Measurements from ENCODE around the gene CBLB. TPM values are rescaled to one million over a fixed set of nuclear protein-coding genes. Genes with fewer than 3 reads are reported as not detected.
"Not testable (repeated sequence)": the region's sequence is repeated elsewhere in the genome, so short reads cannot be mapped to it uniquely, and the experiment has no call there.

The CBLB gene
- total RNA-seq, 2 donors from 2014 or later = 41.4 to 110 TPM

- peak overlapping the region; percentile 78 for H3K27ac Mint-ChIP-seq
- H3K4me3 Mint-ChIP-seq = peak overlapping the region; percentile 57
- H3K36me3 Mint-ChIP-seq (ENCODE audit: low read depth) = peaks cover 82% of the 10 kb centered on the region
- no peaks in the 10 kb centered on the region for H3K27me3 Mint-ChIP-seq
- peak; percentile 65 for ATAC-seq (replicated peaks)
- peaks cover 34% of the 10 kb centered on the region for H3K4me1 Mint-ChIP-seq
- H3K9me3 Mint-ChIP-seq = peaks cover 3% of the 10 kb centered on the region
Measured at GRCh38 chr3:105746231-105746996, 122.4 kb downstream of the CBLB start.

DNA sequence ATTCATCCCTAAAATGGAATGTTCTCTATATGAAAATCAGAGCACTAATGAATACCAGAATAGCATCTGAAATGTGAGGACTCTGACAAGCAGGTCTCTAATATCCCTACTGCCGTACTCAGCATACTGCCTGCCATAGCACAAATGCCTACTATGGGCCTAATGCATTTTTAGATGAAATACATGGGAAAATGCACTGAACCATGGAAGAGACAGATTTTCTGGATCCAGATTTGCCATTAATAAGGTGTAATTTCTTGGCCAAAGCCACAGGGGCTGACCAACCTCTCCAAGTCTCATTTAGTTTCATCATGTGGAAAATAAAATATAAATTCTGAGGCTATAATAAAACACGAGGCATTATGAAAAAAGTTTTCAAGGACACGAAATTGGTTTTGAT, 123.8 kb downstream of the CBLB start:
- Mint-ChIP-seq H3K36me3 (ENCODE audit: low read depth) (peaks cover 79% of the 10 kb centered on the region), H3K4me1 (peaks cover 28% of the 10 kb centered on the region), H3K27ac (no peak overlapping the region), H3K4me3 (no peak overlapping the region), H3K27me3 (no peaks in the 10 kb centered on the region), H3K9me3 (no peaks in the 10 kb centered on the region)
- ATAC-seq (replicated peaks) = no peak

DNA sequence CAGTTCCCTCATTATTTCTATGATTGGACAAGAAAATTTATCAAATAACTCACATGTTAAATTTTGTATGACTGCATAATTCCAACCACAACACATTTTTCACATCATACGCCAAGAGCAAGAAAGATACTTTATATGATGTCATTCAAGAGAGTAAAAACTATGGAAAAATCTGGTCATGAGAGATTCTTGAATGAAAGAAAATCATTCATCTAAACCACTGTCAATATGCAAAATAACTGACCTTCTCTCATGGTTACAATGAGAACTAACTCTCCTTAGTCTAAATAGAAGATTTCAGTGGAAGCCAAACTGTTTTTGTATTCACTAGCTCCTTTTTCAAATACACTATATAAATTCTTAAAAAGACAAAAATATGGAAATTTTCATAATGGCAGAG, 124.6 kb downstream of the CBLB start:
- peak overlapping the region; percentile 52 for H3K4me3 Mint-ChIP-seq
- H3K4me1 Mint-ChIP-seq = peaks cover 34% of the 10 kb centered on the region
- H3K9me3 Mint-ChIP-seq = no peaks in the 10 kb centered on the region
- peak overlapping the region; percentile 87 for H3K27ac Mint-ChIP-seq
- H3K27me3 Mint-ChIP-seq = no peaks in the 10 kb centered on the region
- peak; percentile 49 for ATAC-seq (replicated peaks)
- H3K36me3 Mint-ChIP-seq (ENCODE audit: low read depth) = peaks cover 85% of the 10 kb centered on the region

- H3K27ac Mint-ChIP-seq = no peak overlapping the region
Measured at GRCh38 chr3:105733356-105733755, 135.5 kb downstream of the CBLB start.

GRCh38 chr3:105731686-105732085, 137.1 kb downstream of the CBLB start:
- no peak overlapping the region for H3K4me3 Mint-ChIP-seq
- no peak for ATAC-seq (replicated peaks)
- H3K4me1 Mint-ChIP-seq = peaks cover 7% of the 10 kb centered on the region
- peaks cover 96% of the 10 kb centered on the region for H3K36me3 Mint-ChIP-seq (ENCODE audit: low read depth)
- no peak overlapping the region for H3K27ac Mint-ChIP-seq
- no peaks in the 10 kb centered on the region for H3K27me3 Mint-ChIP-seq
- peaks cover 10% of the 10 kb centered on the region for H3K9me3 Mint-ChIP-seq

More at GRCh38 chr3:105733356-105733755, 135.5 kb downstream of the CBLB start:
- Mint-ChIP-seq H3K27me3 (no peaks in the 10 kb centered on the region), H3K4me3 (no peak overlapping the region), H3K36me3 (ENCODE audit: low read depth) (peaks cover 88% of the 10 kb centered on the region), H3K9me3 (no peaks in the 10 kb centered on the region), H3K4me1 (no peaks in the 10 kb centered on the region)
- no peak for ATAC-seq (replicated peaks)

DNA sequence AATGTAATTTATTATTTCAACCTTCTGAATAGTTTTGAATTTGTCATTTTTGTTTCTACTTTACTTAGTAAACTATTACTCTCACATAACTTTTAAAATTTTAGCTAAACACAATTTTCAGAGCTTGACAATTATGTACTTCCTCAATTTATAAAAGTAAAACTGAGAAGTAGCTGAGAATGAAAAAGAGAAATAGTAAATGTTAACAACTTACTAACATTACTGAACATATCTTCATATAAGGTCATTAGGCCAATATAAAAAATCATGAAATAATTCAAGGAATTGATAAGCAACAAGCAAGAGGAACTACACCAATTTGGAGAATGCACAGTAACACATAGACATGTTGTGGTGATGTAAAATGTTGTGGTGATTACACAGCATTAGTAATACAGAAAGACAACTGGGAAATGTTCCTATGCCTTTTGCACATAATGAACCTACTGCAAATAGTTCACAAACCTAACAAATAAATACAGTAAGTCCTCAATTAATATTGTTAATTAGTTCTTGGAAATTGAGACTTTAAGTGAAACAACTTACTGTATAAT, 137.9 kb downstream of the CBLB start:
- H3K27ac Mint-ChIP-seq = no peak overlapping the region
- H3K4me1 Mint-ChIP-seq = peaks cover 7% of the 10 kb centered on the region
- no peak overlapping the region for H3K4me3 Mint-ChIP-seq
- peaks cover 10% of the 10 kb centered on the region for H3K9me3 Mint-ChIP-seq
- peak; percentile 40 for ATAC-seq (replicated peaks)
- H3K27me3 Mint-ChIP-seq = no peaks in the 10 kb centered on the region
- H3K36me3 Mint-ChIP-seq (ENCODE audit: low read depth) = peaks cover 90% of the 10 kb centered on the region

GRCh38 chr3:105729667-105730066, 139.1 kb downstream of the CBLB start:
- Mint-ChIP-seq H3K36me3 (ENCODE audit: low read depth) (peaks cover 78% of the 10 kb centered on the region), H3K4me3 (no peak overlapping the region)

GRCh38 chr3:105728771-105729312, 140.0 kb downstream of the CBLB start:
- Mint-ChIP-seq H3K27ac (no peak overlapping the region), H3K4me3 (no peak overlapping the region)

More at GRCh38 chr3:105729667-105730066, 139.1 kb downstream of the CBLB start:
- no peak for ATAC-seq (replicated peaks)
- no peaks in the 10 kb centered on the region for H3K27me3 Mint-ChIP-seq
- peaks cover 7% of the 10 kb centered on the region for H3K4me1 Mint-ChIP-seq
- H3K9me3 Mint-ChIP-seq = peaks cover 10% of the 10 kb centered on the region
- no peak overlapping the region for H3K27ac Mint-ChIP-seq

DNA sequence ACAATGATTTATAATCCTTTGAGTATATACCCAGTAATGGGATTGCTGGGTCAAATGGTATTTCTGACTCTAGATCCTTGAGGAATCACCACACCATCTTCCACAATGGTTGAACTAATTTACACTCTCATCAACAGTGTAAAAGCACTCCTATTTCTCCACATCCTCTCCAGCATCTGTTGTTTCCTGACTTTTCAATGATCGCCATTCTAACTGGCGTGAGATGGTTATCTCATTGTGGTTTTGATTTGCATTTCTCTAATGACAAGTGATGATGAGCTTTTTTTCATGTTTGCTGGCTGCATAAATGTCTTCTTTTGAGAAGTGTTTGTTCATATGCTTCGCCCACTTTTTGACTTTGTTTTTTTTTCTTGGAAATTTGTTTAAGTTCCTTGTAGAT, 141.8 kb downstream of the CBLB start:
- H3K4me3 Mint-ChIP-seq; H3K27me3 Mint-ChIP-seq; H3K4me1 Mint-ChIP-seq; ATAC-seq (replicated peaks): not testable (repeated sequence)
- Mint-ChIP-seq H3K9me3 (peaks cover 10% of the 10 kb centered on the region), H3K36me3 (ENCODE audit: low read depth) (peaks cover 71% of the 10 kb centered on the region), H3K27ac (peak overlapping the region; percentile 66)

More at GRCh38 chr3:105728771-105729312, 140.0 kb downstream of the CBLB start:
- Mint-ChIP-seq H3K9me3 (peaks cover 10% of the 10 kb centered on the region), H3K27me3 (no peaks in the 10 kb centered on the region), H3K4me1 (peaks cover 7% of the 10 kb centered on the region), H3K36me3 (ENCODE audit: low read depth) (peaks cover 75% of the 10 kb centered on the region)
- no peak for ATAC-seq (replicated peaks)

GRCh38 chr3:105722943-105723556, 145.8 kb downstream of the CBLB start:
- H3K4me1 Mint-ChIP-seq = peaks cover 7% of the 10 kb centered on the region
- peaks cover 10% of the 10 kb centered on the region for H3K9me3 Mint-ChIP-seq
- H3K36me3 Mint-ChIP-seq (ENCODE audit: low read depth) = peaks cover 74% of the 10 kb centered on the region
- no peak overlapping the region for H3K4me3 Mint-ChIP-seq
- peak overlapping the region; percentile 49 for H3K27ac Mint-ChIP-seq
- H3K27me3 Mint-ChIP-seq = no peaks in the 10 kb centered on the region
- ATAC-seq (replicated peaks) = peak; percentile 83

GRCh38 chr3:105719791-105720190, 149.0 kb downstream of the CBLB start:
- H3K4me3 Mint-ChIP-seq = no peak overlapping the region
- no peak overlapping the region for H3K27ac Mint-ChIP-seq
- H3K4me1 Mint-ChIP-seq = no peaks in the 10 kb centered on the region
- no peaks in the 10 kb centered on the region for H3K9me3 Mint-ChIP-seq
- H3K27me3 Mint-ChIP-seq = no peaks in the 10 kb centered on the region
- peak; percentile 51 for ATAC-seq (replicated peaks)
- H3K36me3 Mint-ChIP-seq (ENCODE audit: low read depth) = peaks cover 90% of the 10 kb centered on the region

DNA sequence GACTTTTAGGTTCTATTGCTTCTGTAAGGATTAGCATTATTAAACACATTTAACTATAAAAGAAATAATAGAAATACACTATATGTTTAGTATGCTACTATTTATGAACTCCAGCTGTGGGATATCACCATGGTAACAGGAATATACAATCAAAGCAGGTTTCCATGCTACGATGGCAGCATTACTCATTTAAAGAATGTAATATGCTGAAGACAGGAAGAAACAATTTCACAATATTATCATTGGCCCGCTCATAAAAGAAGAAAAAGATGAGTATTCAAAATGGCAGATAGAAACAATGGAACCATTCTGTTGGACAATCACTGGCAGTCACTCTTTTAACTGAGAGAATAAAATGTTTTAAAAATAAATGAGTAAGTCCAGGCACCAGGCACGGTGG, 153.4 kb downstream of the CBLB start:
- H3K27me3 Mint-ChIP-seq = no peaks in the 10 kb centered on the region
- no peak overlapping the region for H3K27ac Mint-ChIP-seq
- H3K36me3 Mint-ChIP-seq (ENCODE audit: low read depth) = peaks cover 92% of the 10 kb centered on the region
- no peaks in the 10 kb centered on the region for H3K4me1 Mint-ChIP-seq
- H3K4me3 Mint-ChIP-seq = no peak overlapping the region
- ATAC-seq (replicated peaks) = no peak
- H3K9me3 Mint-ChIP-seq = no peaks in the 10 kb centered on the region

DNA sequence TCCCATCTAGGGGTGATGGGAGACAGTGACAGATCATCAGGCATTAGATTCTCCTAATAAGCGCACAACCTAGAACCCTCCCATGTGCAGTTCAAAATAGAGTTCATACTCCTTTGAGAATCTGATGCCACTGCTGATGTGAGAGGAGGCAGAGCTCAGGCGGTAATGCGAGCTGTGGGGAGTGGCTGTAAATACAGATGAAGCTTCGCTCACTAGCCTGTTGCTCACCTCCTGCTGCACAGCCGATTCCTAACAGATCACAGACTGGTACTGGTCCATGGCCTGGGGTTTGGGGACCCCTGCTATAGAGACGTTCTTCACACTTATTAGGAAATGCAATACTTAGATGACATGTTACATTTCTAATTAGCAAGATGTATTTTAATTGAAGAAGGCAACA, 154.4 kb downstream of the CBLB start:
- H3K4me3 Mint-ChIP-seq = no peak overlapping the region
- H3K9me3 Mint-ChIP-seq = no peaks in the 10 kb centered on the region
- H3K36me3 Mint-ChIP-seq (ENCODE audit: low read depth) = peaks cover 91% of the 10 kb centered on the region
- H3K4me1 Mint-ChIP-seq = no peaks in the 10 kb centered on the region
- no peaks in the 10 kb centered on the region for H3K27me3 Mint-ChIP-seq
- ATAC-seq (replicated peaks) = no peak
- no peak overlapping the region for H3K27ac Mint-ChIP-seq

GRCh38 chr3:105708980-105709379, 159.8 kb downstream of the CBLB start:
- Mint-ChIP-seq H3K4me1 (no peaks in the 10 kb centered on the region), H3K36me3 (ENCODE audit: low read depth) (peaks cover 78% of the 10 kb centered on the region), H3K27me3 (no peaks in the 10 kb centered on the region), H3K9me3 (no peaks in the 10 kb centered on the region), H3K4me3 (no peak overlapping the region), H3K27ac (no peak overlapping the region)
- no peak for ATAC-seq (replicated peaks)

GRCh38 chr3:105707009-105707408, 161.8 kb downstream of the CBLB start:
- no peaks in the 10 kb centered on the region for H3K27me3 Mint-ChIP-seq
- no peak overlapping the region for H3K27ac Mint-ChIP-seq
- H3K4me3 Mint-ChIP-seq = no peak overlapping the region
- H3K4me1 Mint-ChIP-seq = peaks cover 2% of the 10 kb centered on the region
- ATAC-seq (replicated peaks) = no peak
- H3K36me3 Mint-ChIP-seq (ENCODE audit: low read depth) = peaks cover 83% of the 10 kb centered on the region
- H3K9me3 Mint-ChIP-seq = no peaks in the 10 kb centered on the region
